DND-41 (cell line): Measurements from ENCODE around the gene GLYATL2.

Experiments used
- EZH2 ChIP-seq: IDR thresholded peaks from 3 replicates; pipeline ENCODE4 v1.6.1; 2012; ENCODE audit warnings: borderline replicate concordance, low read depth, mild to moderate bottlenecking, moderate library complexity, low read length, inconsistent platforms; ENCODE audit not compliant: severe bottlenecking
- TF ChIP-seq, protein P1 (sequence below): IDR thresholded peaks from 2 replicates; pipeline ENCODE4 v1.5.1; 2012; ENCODE audit warnings: borderline replicate concordance, low read length, moderate library complexity, mild to moderate bottlenecking; ENCODE audit not compliant: poor library complexity, severe bottlenecking; ENCODE audit errors: extremely low read depth

DNA sequence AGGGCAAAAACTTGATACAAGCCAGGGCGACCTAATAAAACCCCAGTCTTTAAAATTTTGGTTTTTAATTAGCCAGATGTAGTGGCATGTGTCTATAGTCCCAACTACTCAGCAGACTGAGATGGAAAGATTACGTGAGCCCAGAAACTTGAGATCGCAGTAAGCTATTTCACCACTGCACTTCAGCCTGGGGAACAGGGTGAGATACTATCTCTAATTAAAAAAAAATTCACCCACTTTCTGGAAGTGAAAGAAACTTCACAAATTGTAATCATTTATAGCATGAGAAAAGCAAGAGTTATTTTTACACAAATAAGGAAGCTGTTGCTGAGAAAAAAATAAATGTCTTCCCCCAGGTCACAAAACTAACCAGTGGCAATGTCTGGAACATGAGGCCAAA, 882 bp upstream of the GLYATL2 start:
- TF ChIP-seq, protein P1, sequence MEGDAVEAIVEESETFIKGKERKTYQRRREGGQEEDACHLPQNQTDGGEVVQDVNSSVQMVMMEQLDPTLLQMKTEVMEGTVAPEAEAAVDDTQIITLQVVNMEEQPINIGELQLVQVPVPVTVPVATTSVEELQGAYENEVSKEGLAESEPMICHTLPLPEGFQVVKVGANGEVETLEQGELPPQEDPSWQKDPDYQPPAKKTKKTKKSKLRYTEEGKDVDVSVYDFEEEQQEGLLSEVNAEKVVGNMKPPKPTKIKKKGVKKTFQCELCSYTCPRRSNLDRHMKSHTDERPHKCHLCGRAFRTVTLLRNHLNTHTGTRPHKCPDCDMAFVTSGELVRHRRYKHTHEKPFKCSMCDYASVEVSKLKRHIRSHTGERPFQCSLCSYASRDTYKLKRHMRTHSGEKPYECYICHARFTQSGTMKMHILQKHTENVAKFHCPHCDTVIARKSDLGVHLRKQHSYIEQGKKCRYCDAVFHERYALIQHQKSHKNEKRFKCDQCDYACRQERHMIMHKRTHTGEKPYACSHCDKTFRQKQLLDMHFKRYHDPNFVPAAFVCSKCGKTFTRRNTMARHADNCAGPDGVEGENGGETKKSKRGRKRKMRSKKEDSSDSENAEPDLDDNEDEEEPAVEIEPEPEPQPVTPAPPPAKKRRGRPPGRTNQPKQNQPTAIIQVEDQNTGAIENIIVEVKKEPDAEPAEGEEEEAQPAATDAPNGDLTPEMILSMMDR, result no peak
- no peak for TF ChIP-seq EZH2
